ENCODE data around the gene GCK. TPM values are rescaled to one million over a fixed set of nuclear protein-coding genes. Genes with fewer than 3 reads are reported as not detected.

Gene GCK
- total and polyA plus RNA-seq, 4 donors: 0.09 to 12.7 (median 0.44) TPM

DNA sequence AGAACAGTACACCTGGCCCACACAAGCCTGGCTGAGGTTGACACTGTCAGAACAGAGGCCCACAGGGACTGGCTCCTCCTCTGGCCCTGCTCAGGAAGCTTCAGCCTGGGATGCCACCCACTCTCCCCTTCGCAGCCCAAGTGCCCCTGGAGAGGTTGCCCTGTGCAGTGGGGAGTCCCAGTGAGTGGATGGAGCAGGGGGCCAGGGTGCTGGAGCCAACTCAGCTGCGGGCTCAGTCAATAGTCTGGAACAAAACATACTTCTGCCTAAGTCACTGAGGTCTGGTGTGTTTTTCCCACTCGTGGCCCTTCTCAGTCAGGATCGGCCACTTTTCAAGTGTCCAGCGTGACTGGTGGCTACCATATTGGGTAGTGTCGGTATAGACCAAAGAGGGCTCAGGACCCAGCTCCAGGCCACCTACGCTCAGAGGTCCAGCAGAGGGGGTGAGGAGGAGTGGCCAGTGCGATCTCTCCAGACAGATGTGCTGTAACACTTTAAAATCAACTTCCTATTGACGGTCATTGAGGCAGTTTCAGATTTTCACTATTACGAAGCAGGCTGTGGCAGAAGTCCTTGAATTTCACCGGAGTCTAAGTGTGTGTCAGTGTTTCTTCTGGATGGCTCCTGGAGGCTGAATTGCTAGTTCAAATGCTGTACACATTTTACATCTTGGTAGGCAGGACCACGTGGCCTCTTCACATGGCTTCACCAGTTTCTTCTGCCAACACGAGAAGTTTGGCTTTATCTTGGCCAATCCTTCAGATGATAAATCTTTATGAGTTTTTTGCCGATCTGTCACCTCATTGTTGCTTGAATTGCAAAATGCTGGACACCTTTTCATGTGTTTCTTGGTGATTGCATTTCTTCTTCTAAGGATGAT is 994 bp upstream of the GCK start:
- H3K9me3 ChIP-seq (ENCODE audit: control insufficient read depth in 4 of 4, low read length in 3 of 4): no peaks in the 10 kb centered on the region
- H3K27ac ChIP-seq (ENCODE audit: low read depth in 1 of 2, low read length in 2 of 2): no peak overlapping the region
- 88% methylated on average over 14 of the region's 14 CpGs for WGBS
- peaks cover 0 to 10% (median 4%) of the 10 kb centered on the region in 4 donors for H3K4me1 ChIP-seq (ENCODE audit: control insufficient read depth in 4 of 4, insufficient read depth in 4 of 4, low read length in 3 of 4)
- no peak overlapping the region for H3K4me3 ChIP-seq (ENCODE audit: low read depth in 1 of 3, low read length in 3 of 3)
- DNase-seq (ENCODE audit: low spot score): no peak
- TF ChIP-seq TAF1 (conservative IDR thresholded peaks at IDR 0.05): no peak
- TF ChIP-seq, protein P1, sequence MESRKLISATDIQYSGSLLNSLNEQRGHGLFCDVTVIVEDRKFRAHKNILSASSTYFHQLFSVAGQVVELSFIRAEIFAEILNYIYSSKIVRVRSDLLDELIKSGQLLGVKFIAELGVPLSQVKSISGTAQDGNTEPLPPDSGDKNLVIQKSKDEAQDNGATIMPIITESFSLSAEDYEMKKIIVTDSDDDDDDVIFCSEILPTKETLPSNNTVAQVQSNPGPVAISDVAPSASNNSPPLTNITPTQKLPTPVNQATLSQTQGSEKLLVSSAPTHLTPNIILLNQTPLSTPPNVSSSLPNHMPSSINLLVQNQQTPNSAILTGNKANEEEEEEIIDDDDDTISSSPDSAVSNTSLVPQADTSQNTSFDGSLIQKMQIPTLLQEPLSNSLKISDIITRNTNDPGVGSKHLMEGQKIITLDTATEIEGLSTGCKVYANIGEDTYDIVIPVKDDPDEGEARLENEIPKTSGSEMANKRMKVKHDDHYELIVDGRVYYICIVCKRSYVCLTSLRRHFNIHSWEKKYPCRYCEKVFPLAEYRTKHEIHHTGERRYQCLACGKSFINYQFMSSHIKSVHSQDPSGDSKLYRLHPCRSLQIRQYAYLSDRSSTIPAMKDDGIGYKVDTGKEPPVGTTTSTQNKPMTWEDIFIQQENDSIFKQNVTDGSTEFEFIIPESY (IDR thresholded peaks at IDR 0.05): no peak
- TF ChIP-seq, protein P2, sequence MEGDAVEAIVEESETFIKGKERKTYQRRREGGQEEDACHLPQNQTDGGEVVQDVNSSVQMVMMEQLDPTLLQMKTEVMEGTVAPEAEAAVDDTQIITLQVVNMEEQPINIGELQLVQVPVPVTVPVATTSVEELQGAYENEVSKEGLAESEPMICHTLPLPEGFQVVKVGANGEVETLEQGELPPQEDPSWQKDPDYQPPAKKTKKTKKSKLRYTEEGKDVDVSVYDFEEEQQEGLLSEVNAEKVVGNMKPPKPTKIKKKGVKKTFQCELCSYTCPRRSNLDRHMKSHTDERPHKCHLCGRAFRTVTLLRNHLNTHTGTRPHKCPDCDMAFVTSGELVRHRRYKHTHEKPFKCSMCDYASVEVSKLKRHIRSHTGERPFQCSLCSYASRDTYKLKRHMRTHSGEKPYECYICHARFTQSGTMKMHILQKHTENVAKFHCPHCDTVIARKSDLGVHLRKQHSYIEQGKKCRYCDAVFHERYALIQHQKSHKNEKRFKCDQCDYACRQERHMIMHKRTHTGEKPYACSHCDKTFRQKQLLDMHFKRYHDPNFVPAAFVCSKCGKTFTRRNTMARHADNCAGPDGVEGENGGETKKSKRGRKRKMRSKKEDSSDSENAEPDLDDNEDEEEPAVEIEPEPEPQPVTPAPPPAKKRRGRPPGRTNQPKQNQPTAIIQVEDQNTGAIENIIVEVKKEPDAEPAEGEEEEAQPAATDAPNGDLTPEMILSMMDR (IDR thresholded peaks at IDR 0.05; ENCODE audit: low read depth, low read length, missing input control): no peak
- no peak for TF ChIP-seq RXRA (IDR thresholded peaks at IDR 0.05)
- TF ChIP-seq HNF4A (conservative IDR thresholded peaks at IDR 0.05): no peak
- TF ChIP-seq GABPA (IDR thresholded peaks at IDR 0.05 in 1 of 2, conservative IDR thresholded peaks at IDR 0.05 in 1 of 2): no peak
- TF ChIP-seq, protein P3, sequence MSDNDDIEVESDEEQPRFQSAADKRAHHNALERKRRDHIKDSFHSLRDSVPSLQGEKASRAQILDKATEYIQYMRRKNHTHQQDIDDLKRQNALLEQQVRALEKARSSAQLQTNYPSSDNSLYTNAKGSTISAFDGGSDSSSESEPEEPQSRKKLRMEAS (IDR thresholded peaks at IDR 0.05): no peak
- TF ChIP-seq, protein P4, sequence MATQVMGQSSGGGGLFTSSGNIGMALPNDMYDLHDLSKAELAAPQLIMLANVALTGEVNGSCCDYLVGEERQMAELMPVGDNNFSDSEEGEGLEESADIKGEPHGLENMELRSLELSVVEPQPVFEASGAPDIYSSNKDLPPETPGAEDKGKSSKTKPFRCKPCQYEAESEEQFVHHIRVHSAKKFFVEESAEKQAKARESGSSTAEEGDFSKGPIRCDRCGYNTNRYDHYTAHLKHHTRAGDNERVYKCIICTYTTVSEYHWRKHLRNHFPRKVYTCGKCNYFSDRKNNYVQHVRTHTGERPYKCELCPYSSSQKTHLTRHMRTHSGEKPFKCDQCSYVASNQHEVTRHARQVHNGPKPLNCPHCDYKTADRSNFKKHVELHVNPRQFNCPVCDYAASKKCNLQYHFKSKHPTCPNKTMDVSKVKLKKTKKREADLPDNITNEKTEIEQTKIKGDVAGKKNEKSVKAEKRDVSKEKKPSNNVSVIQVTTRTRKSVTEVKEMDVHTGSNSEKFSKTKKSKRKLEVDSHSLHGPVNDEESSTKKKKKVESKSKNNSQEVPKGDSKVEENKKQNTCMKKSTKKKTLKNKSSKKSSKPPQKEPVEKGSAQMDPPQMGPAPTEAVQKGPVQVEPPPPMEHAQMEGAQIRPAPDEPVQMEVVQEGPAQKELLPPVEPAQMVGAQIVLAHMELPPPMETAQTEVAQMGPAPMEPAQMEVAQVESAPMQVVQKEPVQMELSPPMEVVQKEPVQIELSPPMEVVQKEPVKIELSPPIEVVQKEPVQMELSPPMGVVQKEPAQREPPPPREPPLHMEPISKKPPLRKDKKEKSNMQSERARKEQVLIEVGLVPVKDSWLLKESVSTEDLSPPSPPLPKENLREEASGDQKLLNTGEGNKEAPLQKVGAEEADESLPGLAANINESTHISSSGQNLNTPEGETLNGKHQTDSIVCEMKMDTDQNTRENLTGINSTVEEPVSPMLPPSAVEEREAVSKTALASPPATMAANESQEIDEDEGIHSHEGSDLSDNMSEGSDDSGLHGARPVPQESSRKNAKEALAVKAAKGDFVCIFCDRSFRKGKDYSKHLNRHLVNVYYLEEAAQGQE (IDR thresholded peaks at IDR 0.05): no peak
- TF ChIP-seq, protein P5, sequence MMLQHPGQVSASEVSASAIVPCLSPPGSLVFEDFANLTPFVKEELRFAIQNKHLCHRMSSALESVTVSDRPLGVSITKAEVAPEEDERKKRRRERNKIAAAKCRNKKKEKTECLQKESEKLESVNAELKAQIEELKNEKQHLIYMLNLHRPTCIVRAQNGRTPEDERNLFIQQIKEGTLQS (IDR thresholded peaks at IDR 0.05): no peak
- no peak for TF ChIP-seq NR2F2 (IDR thresholded peaks at IDR 0.05)
- no peak for TF ChIP-seq RAD21 (IDR thresholded peaks at IDR 0.05)
- no peak overlapping the region for H3K9ac ChIP-seq (ENCODE audit: low read depth in 1 of 2, low read length in 2 of 2)
- no peaks in the 10 kb centered on the region for H3K27me3 ChIP-seq (ENCODE audit: control insufficient read depth in 4 of 4, insufficient read depth in 4 of 4, low read length in 3 of 4)
- H3K36me3 ChIP-seq (ENCODE audit: control insufficient read depth in 4 of 4, insufficient read depth in 3 of 4, low read depth in 1 of 4, low read length in 3 of 4): no peaks in the 10 kb centered on the region
